Osteoblast (primary cell): Measurements from ENCODE around the gene MUC5B. TPM values are rescaled to one million over a fixed set of nuclear protein-coding genes. Genes with fewer than 3 reads are reported as not detected.

ENCODE experiments used
- DNase-seq: peaks from one replicate; pipeline ENCODE4 v3.0.0; 2011; ENCODE audit warnings: low spot score, mixed read lengths; ENCODE audit not compliant: insufficient read length; ENCODE audit errors: missing footprints
- H2AFZ ChIP-seq: 2 replicates; pipeline ENCODE4 v1.6.0; 2011; ENCODE audit warnings: mild to moderate bottlenecking, low read length
- H3K27ac ChIP-seq: 2 replicates; pipeline ENCODE4 v1.5.1; 2011; ENCODE audit warnings: mild to moderate bottlenecking, low read depth, low read length, moderate library complexity
- H3K27me3 ChIP-seq: 2 replicates; pipeline ENCODE4 v1.6.0; 2012; ENCODE audit warnings: mild to moderate bottlenecking, control low read depth, inconsistent platforms, low read length, moderate library complexity; ENCODE audit not compliant: insufficient read depth
- H3K36me3 ChIP-seq: 2 replicates; pipeline ENCODE4 v1.5.1; 2011; ENCODE audit warnings: mild to moderate bottlenecking, low read length, control low read depth, moderate library complexity; ENCODE audit not compliant: insufficient read depth
- H3K4me1 ChIP-seq: 2 replicates; pipeline ENCODE4 v1.5.1; 2011; ENCODE audit warnings: mild to moderate bottlenecking, low read length, control low read depth, moderate library complexity; ENCODE audit not compliant: insufficient read depth
- H3K4me2 ChIP-seq: 2 replicates; pipeline ENCODE4 v1.6.0; 2011; ENCODE audit warnings: mild to moderate bottlenecking, low read length; ENCODE audit not compliant: insufficient read depth
- H3K4me3 ChIP-seq: fragments of 200-600 bp; sonication (generic); 3 replicates; pipeline ENCODE4 v1.5.1; 2012; ENCODE audit warnings: mild to moderate bottlenecking, low read length, inconsistent platforms; ENCODE audit not compliant: insufficient read depth
- H3K79me2 ChIP-seq: 2 replicates; pipeline ENCODE4 v1.6.0; 2012; ENCODE audit warnings: mild to moderate bottlenecking, low read length, control low read depth, inconsistent platforms; ENCODE audit not compliant: insufficient read depth
- H3K9me3 ChIP-seq: 2 replicates; pipeline ENCODE4 v1.5.1; 2011; ENCODE audit warnings: low read depth, low read length, control low read depth
- H4K20me1 ChIP-seq: 2 replicates; pipeline ENCODE4 v1.6.0; 2012; ENCODE audit warnings: mild to moderate bottlenecking, low read length, control low read depth; ENCODE audit not compliant: insufficient read depth
- total RNA-seq: library from RNA; depleted of rRNA; stranded (reverse); fragments of >200 nt; gene quantifications from 2 replicates; pipeline ENCODE4 v1.2.3, GENCODE V29; 2012
- TF ChIP-seq, protein P1 (sequence below): IDR thresholded peaks from 2 replicates; pipeline ENCODE4 v1.5.1; 2011; ENCODE audit warnings: mild to moderate bottlenecking, low read depth, low read length, moderate library complexity; ENCODE audit errors: extremely low read depth

MUC5B gene
- total RNA-seq, 1 donor: not detected

DNA sequence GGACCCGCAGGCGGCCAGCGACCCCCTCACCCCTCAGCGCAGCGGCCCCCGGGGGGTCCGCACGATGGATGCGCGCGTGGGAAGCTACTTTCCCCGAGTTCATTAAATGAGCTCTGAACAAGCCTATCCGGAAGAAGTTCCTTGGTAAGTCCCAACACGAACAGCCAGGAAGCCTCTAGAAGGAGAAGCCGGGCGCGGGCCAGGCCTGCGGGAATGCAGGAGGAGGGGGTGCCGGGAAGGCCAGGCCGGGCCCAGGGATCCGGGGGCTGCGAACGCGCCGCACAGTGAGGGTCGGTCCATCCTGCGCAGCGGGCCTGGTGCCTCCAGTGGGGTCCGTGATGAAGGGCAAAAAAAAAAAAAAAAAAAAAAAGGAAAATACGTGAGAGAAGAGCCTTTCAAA, 49.7 kb downstream of the MUC5B start:
- DNase-seq: no peak
- Histone ChIP-seq H4K20me1 (peaks cover 4% of the 10 kb centered on the region), H2AFZ (no peak overlapping the region), H3K36me3 (peaks cover 20% of the 10 kb centered on the region), H3K27ac (no peak overlapping the region), H3K4me2 (no peak overlapping the region), H3K79me2 (no peaks in the 10 kb centered on the region), H3K4me3 (no peak overlapping the region), H3K4me1 (no peaks in the 10 kb centered on the region), H3K27me3 (no peaks in the 10 kb centered on the region), H3K9me3 (no peaks in the 10 kb centered on the region)
- TF ChIP-seq, protein P1, sequence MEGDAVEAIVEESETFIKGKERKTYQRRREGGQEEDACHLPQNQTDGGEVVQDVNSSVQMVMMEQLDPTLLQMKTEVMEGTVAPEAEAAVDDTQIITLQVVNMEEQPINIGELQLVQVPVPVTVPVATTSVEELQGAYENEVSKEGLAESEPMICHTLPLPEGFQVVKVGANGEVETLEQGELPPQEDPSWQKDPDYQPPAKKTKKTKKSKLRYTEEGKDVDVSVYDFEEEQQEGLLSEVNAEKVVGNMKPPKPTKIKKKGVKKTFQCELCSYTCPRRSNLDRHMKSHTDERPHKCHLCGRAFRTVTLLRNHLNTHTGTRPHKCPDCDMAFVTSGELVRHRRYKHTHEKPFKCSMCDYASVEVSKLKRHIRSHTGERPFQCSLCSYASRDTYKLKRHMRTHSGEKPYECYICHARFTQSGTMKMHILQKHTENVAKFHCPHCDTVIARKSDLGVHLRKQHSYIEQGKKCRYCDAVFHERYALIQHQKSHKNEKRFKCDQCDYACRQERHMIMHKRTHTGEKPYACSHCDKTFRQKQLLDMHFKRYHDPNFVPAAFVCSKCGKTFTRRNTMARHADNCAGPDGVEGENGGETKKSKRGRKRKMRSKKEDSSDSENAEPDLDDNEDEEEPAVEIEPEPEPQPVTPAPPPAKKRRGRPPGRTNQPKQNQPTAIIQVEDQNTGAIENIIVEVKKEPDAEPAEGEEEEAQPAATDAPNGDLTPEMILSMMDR: no peak

DNA sequence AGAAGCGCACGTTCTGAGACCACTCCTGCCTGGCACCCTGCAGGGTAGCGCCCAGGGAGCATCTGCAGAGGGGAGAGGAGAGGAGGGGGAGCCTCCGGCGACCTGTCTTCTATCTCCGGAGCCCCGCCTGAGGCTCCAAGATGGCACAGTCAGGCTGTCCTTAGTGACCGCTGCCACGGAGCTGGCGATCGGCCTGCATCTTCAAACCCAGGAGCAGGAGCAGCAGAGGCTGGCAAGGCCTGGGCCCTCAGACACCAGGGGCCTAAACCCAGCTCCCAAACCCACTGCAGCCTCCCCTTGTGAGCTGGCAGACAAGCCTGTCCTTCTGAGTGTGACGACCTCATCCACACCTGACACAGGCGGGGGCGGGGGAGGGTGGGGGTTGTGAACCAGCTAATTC, 51.6 kb downstream of the MUC5B start:
- TF ChIP-seq, protein P1: no peak
- DNase-seq: no peak
- Histone ChIP-seq H3K27ac (no peak overlapping the region), H3K79me2 (no peaks in the 10 kb centered on the region), H3K9me3 (no peaks in the 10 kb centered on the region), H3K4me1 (no peaks in the 10 kb centered on the region), H3K4me3 (no peak overlapping the region), H2AFZ (no peak overlapping the region), H4K20me1 (peaks cover 12% of the 10 kb centered on the region), H3K4me2 (no peak overlapping the region), H3K27me3 (no peaks in the 10 kb centered on the region), H3K36me3 (peaks cover 20% of the 10 kb centered on the region)

DNA sequence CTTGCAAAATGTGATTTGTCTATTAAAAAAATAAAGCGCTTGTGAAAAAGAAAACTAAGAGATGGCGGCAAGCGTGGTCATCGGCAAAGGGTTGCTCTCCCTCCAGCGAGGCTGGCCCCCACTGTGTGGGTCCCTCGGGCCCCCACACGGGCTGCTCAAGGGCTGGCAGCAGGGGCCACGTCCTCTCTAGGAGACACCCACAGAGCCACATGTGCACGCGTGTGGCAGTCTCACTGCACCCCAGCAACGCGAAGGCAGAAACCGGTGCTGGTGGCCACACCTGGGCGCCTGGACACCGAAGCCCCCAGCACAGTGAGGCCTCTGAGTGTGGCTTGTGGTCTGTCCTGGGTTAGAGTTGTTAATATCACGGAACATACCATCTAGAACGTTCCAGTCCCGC, 52.2 kb downstream of the MUC5B start:
- no peaks in the 10 kb centered on the region for H3K9me3 ChIP-seq
- H2AFZ ChIP-seq: no peak overlapping the region
- no peak for DNase-seq
- peaks cover 12% of the 10 kb centered on the region for H4K20me1 ChIP-seq
- no peaks in the 10 kb centered on the region for H3K4me1 ChIP-seq
- H3K27ac ChIP-seq: no peak overlapping the region
- TF ChIP-seq, protein P1: no peak
- H3K79me2 ChIP-seq: no peaks in the 10 kb centered on the region
- H3K27me3 ChIP-seq: no peaks in the 10 kb centered on the region
- peaks cover 21% of the 10 kb centered on the region for H3K36me3 ChIP-seq
- H3K4me2 ChIP-seq: no peak overlapping the region
- no peak overlapping the region for H3K4me3 ChIP-seq

DNA sequence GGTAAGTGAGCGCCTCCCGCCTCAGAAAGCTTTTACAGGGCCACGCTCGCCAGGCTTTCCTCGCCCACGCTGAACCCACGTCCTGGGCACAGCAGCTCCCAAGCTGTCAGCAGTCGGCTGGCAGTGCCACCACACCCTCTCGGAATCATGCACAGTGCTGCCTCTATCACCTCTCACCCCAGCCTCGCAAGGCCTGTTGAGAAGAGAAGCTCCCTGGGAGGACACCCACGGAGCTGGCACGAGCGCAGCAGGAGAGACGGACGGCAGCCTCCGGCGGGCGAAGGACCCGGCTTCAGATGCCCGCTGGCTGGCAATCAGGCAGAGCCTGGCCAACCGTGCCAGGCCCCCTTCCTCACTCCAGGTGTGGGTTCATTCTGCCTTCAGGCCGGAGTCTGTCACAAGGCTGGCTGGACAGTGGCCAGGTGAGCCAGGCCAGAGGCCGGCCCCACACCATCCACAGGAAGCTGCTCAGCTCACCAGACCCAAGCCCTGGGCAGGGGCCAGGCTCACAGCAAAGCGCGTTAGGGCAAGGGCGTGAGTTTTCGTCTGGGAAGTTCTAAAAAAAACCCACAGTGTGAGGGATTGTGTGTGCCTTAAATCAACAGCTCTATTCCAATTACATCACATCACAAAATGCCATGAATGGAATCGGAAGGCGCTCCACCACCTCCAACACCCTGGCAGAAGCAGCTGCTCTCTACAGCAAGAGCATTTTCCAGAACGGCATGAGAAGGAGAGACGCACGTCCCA, 53.4 kb downstream of the MUC5B start:
- no peaks in the 10 kb centered on the region for H3K79me2 ChIP-seq
- no peak for DNase-seq
- no peak overlapping the region for H2AFZ ChIP-seq
- no peak overlapping the region for H3K4me3 ChIP-seq
- TF ChIP-seq, protein P1: no peak
- H3K27ac ChIP-seq: no peak overlapping the region
- peaks cover 12% of the 10 kb centered on the region for H4K20me1 ChIP-seq
- H3K4me2 ChIP-seq: no peak overlapping the region
- H3K36me3 ChIP-seq: peaks cover 29% of the 10 kb centered on the region
- no peaks in the 10 kb centered on the region for H3K9me3 ChIP-seq
- H3K27me3 ChIP-seq: no peaks in the 10 kb centered on the region
- H3K4me1 ChIP-seq: no peaks in the 10 kb centered on the region
